C4-2B (cell line): ENCODE measurements around the gene TMC5.

Experiments
- H3K27ac ChIP-seq: fragments of 450-650 bp; 2 replicates; pipeline ENCODE4 v1.5.1; 2017
- CTCF ChIP-seq: fragments of 450-650 bp; conservative IDR thresholded peaks from 2 replicates; pipeline ENCODE4 v1.5.1; 2017; ENCODE audit warnings: mild to moderate bottlenecking
- ZFX ChIP-seq: fragments of 450-650 bp; IDR thresholded peaks from 2 replicates; pipeline ENCODE4 v1.6.1; 2017

The TMC5 gene

GRCh38 chr16:19446300-19446846, 28.7 kb downstream of the TMC5 start:
- H3K27ac ChIP-seq: no peak overlapping the region
- no peak for TF ChIP-seq CTCF
- TF ChIP-seq ZFX: no peak

GRCh38 chr16:19446886-19447285, 29.2 kb downstream of the TMC5 start:
- no peak for TF ChIP-seq ZFX
- no peak for TF ChIP-seq CTCF
- H3K27ac ChIP-seq: no peak overlapping the region

GRCh38 chr16:19450186-19450585, 32.5 kb downstream of the TMC5 start:
- no peak overlapping the region for H3K27ac ChIP-seq
- TF ChIP-seq CTCF (no peak), ZFX (no peak)

- no peak overlapping the region for H3K27ac ChIP-seq
- TF ChIP-seq ZFX (no peak), CTCF (no peak)
Observed at GRCh38 chr16:19458722-19459379, 41.2 kb downstream of the TMC5 start.

- TF ChIP-seq CTCF (no peak), ZFX (no peak)
- H3K27ac ChIP-seq: no peak overlapping the region
Observed at GRCh38 chr16:19460397-19460796, 42.7 kb downstream of the TMC5 start.

- H3K27ac ChIP-seq: no peak overlapping the region
- TF ChIP-seq ZFX (no peak), CTCF (no peak)
Observed at GRCh38 chr16:19463468-19464315, 46.0 kb downstream of the TMC5 start.

- no peak overlapping the region for H3K27ac ChIP-seq
- no peak for TF ChIP-seq ZFX
- TF ChIP-seq CTCF: no peak
Observed at GRCh38 chr16:19468300-19468699, 50.6 kb downstream of the TMC5 start.
